ENCODE data around the gene TCERG1L.

TCERG1L gene

DNA sequence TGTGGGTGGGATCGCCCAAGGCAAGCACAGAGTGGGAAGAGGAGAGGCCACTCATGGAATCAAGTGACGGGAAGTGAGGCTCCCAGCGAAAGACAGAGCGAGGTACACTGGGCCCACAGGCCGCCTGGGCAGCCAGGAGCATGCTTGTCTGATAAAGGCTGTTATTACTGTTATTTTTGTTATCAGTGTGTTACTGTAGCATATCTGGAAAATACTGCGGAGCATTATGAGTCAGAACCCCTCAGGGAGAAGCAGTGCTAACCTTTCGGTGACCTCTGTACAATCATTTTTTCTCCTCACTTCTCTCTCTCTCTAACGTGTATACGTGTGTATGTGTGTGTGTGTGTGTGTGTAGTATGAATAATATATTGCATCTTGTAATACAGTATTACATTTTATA lies 3.8 kb upstream of the TCERG1L start:
- no peak for DNase-seq (ENCODE audit: low read depth in 2 of 2)

DNA sequence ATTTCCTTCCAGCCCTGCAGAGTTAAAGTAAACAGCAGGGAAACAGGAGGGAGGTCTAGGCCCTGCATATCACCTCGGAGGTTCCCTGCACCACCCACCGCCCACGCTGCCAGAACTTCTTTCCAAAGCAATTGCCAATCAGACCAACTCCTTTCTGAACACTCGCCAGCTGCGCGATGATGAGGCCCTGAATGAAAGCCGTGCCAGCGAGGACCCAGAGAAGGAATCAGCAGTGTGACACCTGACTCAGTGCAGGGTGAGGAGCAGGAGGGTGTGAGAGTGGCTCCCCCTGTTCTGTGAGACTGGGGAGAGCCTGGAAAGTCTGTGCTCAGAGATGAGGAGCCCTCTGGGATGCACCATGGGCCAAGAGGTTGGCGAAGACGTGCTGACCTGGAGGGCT lies 3.3 kb upstream of the TCERG1L start:
- DNase-seq (ENCODE audit: low read depth in 2 of 2) = no peak

DNA sequence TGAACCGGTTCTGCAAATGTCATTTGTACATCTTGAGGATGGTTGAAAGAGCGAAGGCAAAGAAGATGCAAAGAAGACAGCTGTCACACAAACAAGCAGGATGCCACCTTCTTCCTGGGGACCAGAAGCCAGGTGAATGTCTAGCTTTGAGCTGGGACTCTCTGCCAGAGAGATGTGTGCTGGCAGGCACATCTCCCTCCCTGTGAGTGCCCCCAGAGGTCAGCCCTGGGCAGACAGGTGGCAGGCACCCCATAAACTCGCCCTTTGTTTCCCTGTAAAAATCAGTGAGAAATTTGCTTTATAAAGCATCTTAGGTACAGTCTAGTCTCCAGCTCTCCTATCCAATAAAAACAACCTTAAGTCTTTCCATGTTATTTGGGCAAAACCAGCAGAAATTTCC lies 2.6 kb upstream of the TCERG1L start:
- DNase-seq (ENCODE audit: low read depth in 2 of 2) = no peak

DNA sequence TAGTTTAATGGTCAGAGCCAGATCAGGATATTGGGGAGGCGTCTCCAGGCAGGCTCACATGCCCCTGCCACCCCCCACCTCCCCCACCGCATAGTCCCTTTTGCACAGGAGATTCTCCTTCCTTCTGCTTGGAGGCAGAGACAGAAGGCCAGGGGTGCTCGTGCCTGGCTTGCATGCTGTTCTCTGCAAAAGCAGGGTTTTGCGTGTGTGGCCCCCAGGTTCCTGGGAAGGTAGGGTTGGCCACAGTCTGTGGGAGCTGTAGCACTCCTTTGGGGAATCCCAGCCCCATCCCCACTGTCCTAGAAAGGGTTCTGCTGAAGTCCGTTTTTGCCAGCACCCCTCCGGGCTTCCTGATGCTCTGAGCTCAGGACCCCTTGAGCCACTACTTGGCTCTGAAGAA lies 1.9 kb upstream of the TCERG1L start:
- DNase-seq (ENCODE audit: low read depth in 2 of 2) = no peak

DNA sequence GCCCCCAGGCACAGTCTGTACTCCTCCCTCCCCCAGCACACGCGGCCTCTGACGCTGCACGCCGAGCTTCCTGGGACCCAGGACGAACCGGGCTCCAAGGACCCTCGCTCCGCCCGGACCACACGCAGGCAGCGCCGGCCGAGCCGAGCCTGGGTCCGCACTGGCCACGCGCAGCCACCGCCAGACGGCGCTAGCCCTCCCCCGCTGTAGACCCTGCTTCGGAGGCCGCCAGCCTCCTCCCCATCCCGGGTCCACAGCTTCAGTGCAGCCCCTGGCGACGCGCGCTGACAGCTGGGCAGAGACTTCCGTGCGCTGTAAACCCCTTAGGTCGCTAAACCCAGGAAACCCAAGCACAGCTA lies 936 bp upstream of the TCERG1L start:
- no peak for DNase-seq (ENCODE audit: low read depth in 2 of 2)

DNA sequence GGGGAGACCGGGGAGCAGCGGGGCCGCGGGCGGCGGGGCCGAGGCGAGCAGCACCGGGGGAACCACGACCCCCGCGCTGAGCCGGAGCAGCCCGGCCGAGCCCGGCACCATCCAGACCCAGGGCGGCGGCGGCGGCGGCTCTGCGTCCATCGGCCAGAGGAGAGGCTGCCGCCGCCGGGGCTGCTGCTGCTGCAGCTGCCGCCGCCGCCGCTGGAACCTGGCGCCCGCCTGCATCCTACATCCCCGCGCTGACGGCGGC lies 190 bp downstream of the TCERG1L start:
- DNase-seq (ENCODE audit: low read depth in 2 of 2) = no peak

DNA sequence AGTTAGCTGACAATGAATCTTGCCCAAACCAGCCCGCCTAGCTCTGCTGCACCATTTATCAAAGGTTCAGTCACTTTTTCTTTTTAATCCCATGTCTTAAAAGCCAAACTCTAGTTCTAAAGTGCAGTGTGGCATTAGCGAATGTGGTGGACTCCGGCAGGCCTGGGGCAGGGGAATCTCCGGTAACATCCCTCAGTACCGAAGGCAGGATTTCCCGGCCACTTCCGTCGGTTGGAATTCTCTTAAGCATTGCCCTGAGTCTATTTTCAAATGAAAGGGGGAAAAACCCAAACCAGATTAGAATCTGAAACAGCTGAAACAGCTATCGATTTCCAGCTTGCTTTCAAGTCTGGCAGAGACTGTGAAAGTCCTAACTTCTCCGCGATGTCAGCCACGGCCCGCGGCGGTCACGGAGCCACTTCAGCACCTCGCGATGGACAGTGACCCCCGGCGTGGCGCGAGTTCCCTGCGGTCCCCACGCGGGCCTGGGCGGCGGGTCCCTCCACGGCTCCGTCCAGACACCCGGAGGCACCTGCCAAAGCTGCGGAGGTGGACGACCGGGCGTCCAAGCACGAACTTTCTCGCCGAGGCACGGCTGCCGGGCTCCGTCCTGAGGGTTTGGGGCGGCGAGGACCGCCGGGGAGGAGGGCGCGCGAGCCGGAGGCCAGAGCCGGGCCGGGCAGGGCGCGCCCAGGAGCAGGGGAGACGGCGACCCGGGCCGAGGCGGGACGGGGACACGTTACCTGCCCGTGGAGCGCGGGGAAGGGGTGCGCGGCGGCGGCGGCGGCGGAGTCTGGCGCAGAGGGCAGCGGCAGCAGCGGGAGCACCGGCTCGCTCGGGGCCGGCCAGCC lies 745 bp downstream of the TCERG1L start:
- DNase-seq (ENCODE audit: low read depth in 2 of 2) = no peak

DNA sequence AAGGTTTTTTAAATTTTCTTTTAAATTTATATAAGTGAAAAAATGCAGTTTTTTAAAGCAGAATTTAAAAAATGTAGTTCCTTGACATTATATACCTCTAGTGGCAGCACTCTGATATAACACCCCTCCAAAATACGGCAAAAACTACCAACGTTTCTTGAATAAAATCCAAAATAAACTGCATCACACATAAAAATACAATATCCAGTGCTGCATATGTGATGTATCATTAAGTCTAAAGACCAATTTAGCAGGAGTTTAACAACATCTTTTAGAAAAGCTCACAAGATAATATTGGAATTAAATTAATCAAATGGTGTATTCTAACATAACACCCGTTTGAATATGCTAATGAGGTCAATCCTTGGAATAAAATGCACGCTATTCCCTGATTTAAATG lies 1.4 kb downstream of the TCERG1L start:
- no peak for DNase-seq (ENCODE audit: low read depth in 2 of 2)

DNA sequence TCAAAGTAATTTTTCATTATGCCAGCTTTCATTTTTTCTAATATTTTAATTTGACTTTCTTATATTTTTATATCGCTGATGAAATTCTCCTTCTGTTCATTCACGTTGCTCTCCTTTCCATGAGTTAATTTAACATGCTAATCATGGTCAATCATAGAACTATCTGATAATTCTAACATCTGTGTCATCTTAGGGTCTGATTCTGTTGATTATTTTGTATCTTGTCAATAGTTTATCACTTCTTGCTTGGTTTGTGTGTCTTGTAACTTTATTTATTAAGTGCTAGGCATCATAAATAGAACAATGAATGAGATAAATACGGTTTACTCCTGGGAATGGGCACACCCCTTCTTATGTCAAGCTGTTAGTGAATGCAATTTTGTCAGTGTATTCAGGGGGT lies 11.0 kb downstream of the TCERG1L start:
- no peak for DNase-seq (ENCODE audit: low read depth in 2 of 2)

DNA sequence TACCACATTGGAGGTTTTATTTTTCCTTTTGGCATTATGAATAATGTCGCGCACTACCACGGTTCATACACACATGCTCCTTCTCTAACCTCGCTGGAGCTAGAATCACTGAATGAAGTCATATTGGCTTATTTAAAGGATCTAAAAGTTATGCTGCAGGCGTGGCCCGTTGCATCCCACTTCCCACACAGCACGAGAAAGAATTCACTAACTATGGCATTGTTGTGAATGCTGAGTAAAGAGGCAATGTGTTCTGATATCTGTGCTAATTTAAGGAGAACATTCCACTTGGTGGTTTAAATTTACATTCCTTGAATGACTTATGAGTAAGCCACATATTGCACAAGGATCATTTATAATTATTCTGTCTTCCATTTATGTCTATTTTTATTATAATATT lies 20.7 kb downstream of the TCERG1L start:
- DNase-seq (ENCODE audit: low read depth in 2 of 2) = no peak

DNA sequence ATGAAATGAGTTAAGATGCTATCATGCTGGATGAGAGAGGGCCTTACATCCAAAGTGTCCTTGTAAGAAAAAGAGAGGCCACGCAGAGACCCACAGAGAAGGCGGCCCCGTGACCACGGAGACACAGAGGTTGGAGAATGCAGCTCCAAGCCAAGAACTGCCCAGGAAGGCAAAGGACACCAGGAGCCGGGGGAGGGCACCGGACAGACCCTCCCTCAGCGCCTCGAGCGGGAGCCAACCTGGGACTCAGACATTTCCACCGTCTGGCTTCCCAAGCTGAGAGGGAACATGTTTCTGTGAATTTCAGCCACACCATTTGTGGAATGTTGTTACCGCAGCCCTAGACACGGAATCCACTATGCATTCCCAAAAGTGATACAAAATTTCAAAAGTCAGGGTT lies 22.9 kb downstream of the TCERG1L start:
- no peak for DNase-seq (ENCODE audit: low read depth in 2 of 2)

DNA sequence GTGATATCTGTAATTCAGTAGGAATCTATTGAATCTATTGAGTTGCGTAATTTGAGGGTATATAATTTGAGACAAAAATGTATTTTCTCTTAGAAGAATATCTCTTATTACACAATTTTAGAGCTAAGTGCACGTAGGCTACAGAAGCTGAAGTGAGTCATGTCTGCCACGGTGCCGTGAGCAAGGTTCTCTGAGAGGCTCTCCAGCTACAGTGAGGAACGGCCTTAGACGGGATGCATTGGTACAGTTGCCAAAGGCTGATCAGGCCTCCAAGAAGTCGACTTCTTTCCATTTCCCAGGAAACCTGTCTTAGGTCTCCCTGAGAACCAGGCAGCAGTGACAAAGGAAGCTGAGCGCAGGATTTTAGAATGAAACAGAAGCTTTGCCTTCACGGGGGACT lies 28.6 kb downstream of the TCERG1L start:
- DNase-seq (ENCODE audit: low read depth in 2 of 2) = no peak

DNA sequence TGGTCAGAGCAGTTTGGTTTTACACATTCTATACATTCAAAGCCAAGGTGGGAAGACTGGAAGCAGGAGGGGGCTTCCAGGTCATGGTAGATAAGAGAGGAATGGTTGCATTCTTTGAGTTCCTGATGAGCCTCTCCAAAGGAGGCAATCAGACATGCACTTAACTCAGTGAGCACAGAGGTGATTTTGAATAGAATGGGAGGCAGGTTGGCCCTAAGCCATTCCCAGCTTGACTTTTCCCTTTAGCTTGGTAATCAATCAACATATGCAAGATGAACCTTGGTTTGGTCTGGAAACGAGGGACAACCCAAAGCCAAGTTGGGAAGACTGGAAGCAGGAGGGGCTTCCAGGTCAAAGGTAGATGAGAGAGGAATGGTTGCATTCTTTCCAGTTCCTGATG lies 31.4 kb downstream of the TCERG1L start:
- no peak for DNase-seq (ENCODE audit: low read depth in 2 of 2)

DNA sequence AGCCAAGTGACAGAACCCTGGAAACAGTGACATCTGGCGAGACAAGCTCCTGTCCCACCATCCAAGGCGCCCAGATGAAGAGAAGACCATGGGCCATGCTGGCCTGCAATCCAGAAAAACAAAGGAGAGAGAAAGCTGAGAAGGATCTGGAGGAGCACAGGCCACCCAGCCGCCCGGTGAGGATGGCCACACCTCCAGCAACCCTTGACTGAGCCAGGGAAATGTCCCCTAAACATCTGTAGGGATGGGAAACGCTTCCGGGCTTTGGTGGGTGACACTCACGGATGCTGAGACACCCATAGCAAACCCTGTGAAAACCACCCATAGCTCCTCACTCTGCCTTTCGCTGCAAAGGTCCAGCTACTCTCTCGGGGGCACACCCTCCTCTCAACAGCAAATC lies 32.0 kb downstream of the TCERG1L start:
- DNase-seq (ENCODE audit: low read depth in 2 of 2) = no peak

DNA sequence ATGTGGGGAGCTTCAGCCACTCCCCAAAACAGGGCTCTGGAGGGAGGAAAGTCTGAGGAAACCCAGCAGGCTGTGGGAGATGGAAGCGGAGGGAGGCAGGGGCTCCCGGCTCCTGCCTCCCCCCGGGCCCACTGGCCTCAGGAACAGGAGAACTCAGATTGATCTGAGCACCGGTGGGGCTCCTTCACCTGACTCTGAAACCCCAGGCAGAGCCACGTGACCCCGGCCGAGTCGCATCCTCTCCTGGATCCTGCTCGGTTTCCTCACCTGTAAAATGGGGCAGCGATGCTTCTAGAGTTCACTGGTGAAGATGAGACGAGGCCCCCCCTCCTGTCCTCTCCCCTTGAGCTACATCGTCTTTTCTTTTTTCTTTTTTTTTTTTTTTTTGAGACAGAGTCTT lies 33.6 kb downstream of the TCERG1L start:
- DNase-seq (ENCODE audit: low read depth in 2 of 2) = no peak

DNA sequence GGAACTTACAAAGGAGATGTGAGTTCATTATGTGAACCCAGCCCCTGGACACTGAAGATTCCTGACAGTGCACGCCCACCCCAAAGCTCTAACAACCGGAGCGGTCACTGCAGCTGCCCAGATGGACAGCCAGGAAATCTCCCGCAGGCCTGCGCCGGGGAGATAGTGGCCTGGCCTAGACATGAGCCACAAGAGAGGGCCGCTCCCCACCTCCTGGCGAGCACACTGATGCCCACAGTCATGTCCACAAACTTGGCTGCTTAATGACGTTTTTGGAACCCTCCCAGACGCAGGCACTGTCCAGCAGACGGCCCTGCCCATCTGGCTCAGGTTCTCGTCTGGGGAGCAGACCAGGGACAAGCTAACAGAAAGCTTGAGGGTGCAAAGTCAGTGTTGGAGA lies 34.2 kb downstream of the TCERG1L start:
- DNase-seq (ENCODE audit: low read depth in 2 of 2) = no peak

DNA sequence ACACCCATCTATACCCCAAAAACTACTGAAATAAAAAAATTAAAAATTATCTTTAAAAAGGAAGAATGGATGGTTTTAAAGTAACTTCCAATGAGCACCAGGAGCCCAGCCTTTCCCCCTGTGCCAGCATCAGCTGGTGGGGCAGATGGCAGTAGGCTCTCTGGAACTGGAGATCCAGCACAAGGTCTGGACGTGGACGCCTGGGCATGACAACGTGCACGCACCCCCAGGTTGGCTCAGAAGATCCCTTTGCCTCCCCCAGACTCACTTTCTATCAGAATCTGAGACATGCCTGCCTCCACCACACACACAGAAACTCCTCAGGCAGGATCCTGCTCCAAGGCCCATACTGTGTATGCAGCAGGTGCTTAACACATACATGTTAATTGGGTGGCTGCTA lies 35.8 kb downstream of the TCERG1L start:
- no peak for DNase-seq (ENCODE audit: low read depth in 2 of 2)

DNA sequence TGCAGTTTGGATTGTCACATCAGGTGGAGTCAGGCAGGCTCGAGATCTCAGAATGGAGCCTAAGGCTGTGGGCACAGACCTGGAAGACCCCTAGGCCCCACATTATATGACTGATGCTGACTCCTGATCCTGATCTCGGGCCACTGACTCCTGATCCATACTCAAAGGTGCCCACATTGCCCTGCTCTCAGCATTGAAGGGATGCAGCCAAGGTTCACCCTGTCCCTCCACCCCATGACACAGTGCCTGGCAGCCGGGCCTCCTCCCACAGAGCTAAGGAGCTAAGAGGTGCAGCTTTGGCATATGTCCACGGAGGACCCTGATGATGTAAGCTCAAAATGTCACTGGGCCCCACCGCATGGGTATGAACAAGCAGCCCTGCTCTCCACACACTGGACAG lies 36.6 kb downstream of the TCERG1L start:
- DNase-seq (ENCODE audit: low read depth in 2 of 2) = no peak

DNA sequence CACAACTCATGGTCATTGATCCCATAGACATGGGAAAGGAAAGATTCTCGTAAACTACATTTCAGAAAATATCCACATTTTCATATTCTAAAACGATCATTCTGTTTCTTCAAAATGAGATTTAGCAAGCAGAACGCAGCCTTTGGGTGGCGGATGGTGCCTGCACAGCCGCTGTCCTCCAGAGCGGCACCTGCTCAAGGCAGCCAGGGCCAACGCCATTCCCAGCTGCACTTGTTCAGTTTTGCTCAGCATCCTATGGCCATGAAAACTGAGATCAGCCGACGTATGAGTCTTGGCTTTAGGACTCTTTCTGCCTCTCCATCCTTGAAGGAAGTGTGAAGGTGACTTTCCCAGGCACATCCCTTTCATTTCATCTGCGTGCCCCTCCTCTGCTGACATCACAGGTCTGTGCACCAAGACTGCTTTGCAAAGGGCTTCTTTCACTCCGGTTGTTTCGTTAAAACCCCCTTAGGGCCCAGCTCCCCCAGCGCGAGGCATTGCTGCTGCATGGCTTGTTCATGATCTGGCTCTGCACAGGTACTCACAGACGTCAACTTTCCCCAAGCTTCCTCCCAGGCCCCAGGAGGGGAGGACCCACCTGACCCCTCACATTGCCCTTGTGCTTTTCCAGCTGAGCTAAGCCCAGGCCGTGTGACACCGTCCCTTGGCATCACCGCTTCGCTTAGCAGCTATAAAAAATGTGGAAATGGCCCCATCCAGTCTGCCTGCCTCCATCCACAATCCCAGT lies 37.2 kb downstream of the TCERG1L start:
- no peak for DNase-seq (ENCODE audit: low read depth in 2 of 2)

DNA sequence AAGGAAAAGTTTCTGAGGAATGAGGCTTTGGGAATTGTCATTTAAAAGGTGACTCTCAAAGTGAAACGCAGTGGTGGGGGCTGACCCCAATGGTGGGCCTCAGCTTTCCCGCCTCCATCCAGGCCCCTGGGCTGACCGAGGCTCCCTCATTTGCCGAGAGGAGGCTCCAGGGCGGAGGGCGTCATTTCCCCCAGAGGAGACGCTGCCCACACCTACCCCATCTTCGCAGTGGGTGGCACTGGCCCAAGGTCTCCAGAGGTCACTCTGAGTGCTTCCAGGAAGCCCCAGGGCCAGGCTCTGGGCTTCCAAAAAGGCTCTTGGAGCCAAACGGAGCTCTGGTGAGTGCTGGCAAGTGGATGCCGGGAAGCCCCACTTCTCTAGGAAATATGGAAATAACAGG lies 38.0 kb downstream of the TCERG1L start:
- DNase-seq (ENCODE audit: low read depth in 2 of 2) = no peak

DNA sequence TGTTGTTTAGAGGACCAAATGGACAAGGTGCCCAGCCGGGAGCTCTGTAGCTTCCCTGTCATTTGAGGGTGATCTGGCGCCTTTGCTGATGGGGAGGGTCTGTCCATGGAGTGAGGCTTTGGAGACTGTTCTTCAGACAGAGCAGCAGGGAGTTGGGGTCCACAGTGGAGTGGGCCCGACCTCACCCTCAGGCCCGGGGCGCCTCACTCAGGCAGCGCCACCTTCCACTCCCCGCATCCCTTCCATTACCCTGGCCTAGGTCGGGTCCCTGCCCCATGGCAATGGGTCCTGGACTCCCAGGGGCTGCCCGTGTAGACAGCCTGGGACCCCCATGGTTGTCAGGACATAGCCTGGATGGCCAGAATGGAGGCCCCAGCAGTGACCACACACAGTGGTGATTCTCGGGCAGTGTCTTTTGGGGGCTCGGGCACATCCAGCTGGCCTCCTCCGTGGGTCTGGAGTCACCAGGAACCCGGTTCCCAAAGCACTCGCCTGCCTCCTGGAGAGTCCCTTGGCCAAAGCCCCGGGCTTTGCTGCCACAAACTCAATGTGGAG lies 38.5 kb downstream of the TCERG1L start:
- DNase-seq (ENCODE audit: low read depth in 2 of 2) = no peak

DNA sequence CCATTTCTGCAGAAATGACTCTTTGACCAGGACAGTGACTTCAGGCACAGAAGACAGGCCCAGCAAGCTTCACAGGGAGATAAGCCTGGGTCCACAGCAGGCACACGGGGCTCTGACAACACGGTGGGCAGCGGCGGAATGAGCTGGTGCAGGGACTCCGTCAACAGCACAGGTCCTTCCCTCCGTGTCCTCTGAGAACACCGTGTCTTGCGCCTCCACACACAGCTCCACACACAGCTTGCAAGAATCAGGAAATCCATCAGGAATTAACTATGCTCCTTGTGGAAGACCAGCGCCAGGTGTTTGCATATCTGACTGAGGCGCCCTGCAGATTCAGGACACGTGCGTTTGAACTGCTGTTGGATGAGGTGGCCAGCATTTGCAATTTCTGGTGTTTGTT lies 39.6 kb downstream of the TCERG1L start:
- no peak for DNase-seq (ENCODE audit: low read depth in 2 of 2)

DNA sequence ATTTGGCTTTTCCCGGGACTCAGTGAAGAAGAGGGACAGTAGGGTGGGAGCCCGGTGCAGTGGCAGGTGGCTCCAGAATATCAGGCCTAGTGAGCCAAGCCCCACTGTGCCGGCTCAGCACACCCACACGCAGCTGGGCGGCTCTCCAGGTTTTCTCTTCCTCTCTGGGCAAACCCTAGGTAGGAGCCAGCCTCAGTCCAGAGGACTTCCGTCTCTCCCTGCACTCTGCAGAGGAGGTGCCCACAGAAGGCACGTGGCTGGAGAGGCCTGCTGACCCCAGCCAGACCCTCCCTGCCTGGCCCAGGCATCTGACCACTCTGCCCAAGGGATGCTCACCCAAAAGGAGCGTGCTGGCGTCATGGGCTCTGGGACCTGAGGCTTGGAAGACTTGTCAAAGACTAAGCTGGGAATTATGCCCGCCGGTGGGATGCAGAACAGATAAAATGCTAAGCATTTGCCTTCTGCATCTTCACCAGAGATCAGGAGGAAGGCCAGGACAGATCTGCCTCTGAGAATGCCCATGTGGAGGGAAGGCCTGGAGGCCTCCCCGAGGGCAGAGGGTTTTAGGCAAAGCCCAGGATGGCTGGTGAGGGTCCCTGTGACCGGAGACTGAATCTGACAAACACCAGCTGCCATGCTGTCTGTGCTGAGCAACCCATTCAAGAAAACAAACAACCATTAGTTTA lies 40.2 kb downstream of the TCERG1L start:
- DNase-seq (ENCODE audit: low read depth in 2 of 2) = no peak
